H9 (cell line): Measurements from ENCODE around the gene XIRP1. TPM values are rescaled to one million over a fixed set of nuclear protein-coding genes. Genes with fewer than 3 reads are reported as not detected.

Experiments
- DNase-seq: peaks from one replicate; pipeline ENCODE4 v3.0.0-alpha.2; 2017
- H2AFZ ChIP-seq: one replicate; pipeline ENCODE4 v1.6.1; 2013; ENCODE audit warnings: mild to moderate bottlenecking, low read length, control low read depth, moderate library complexity
- H2AK5ac ChIP-seq: 2 replicates; pipeline ENCODE4 v1.6.1; 2013; ENCODE audit warnings: low read length, control low read depth, mixed read lengths; ENCODE audit not compliant: insufficient read length
- H2BK120ac ChIP-seq: one replicate; pipeline ENCODE4 v1.6.1; 2013; ENCODE audit warnings: low read depth, mild to moderate bottlenecking, low read length, control low read depth, inconsistent platforms; ENCODE audit not compliant: poor library complexity, severe bottlenecking
- H2BK12ac ChIP-seq: 2 replicates; pipeline ENCODE4 v1.6.1; 2013; ENCODE audit warnings: low read length, control low read depth, mixed read lengths, low read depth; ENCODE audit not compliant: insufficient read length
- H2BK15ac ChIP-seq: 2 replicates; pipeline ENCODE4 v1.6.1; 2013; ENCODE audit warnings: low read depth, low read length, control low read depth
- H2BK20ac ChIP-seq: one replicate; pipeline ENCODE4 v1.6.1; 2013; ENCODE audit warnings: low read depth, mild to moderate bottlenecking, low read length, control low read depth, inconsistent platforms; ENCODE audit not compliant: poor library complexity, severe bottlenecking
- H2BK5ac ChIP-seq: 2 replicates; pipeline ENCODE4 v1.6.1; 2013; ENCODE audit warnings: low read length, control low read depth, mixed read lengths; ENCODE audit not compliant: insufficient read length
- H3K14ac ChIP-seq: 2 replicates; pipeline ENCODE4 v1.6.1; 2013; ENCODE audit warnings: low read length, control low read depth; ENCODE audit not compliant: insufficient read depth
- H3K18ac ChIP-seq: 2 replicates; pipeline ENCODE4 v1.6.1; 2013; ENCODE audit warnings: low read depth, mild to moderate bottlenecking, mixed read lengths, low read length, control low read depth; ENCODE audit not compliant: insufficient read length
- H3K23ac ChIP-seq: 2 replicates; pipeline ENCODE4 v1.6.1; 2013; ENCODE audit warnings: low read length, control low read depth, mixed read lengths, low read depth; ENCODE audit not compliant: insufficient read length
- H3K23me2 ChIP-seq: 2 replicates; pipeline ENCODE4 v1.6.1; 2013; ENCODE audit warnings: low read depth, mild to moderate bottlenecking, mixed read lengths, low read length, control low read depth; ENCODE audit not compliant: insufficient read length, poor library complexity, severe bottlenecking
- H3K27ac ChIP-seq: 2 replicates; pipeline ENCODE4 v1.5.1; 2013; ENCODE audit warnings: low read length, control low read depth, mixed read lengths, low read depth; ENCODE audit not compliant: insufficient read length
- H3K27me3 ChIP-seq: 2 replicates; pipeline ENCODE4 v1.6.1; 2013; ENCODE audit warnings: low read length, control low read depth, inconsistent platforms; ENCODE audit not compliant: insufficient read depth
- H3K4ac ChIP-seq: 2 replicates; pipeline ENCODE4 v1.6.1; 2013; ENCODE audit warnings: low read depth, mild to moderate bottlenecking, control low read depth, inconsistent platforms, low read length, moderate library complexity
- H3K4me1 ChIP-seq: 2 replicates; pipeline ENCODE4 v1.6.1; 2013; ENCODE audit warnings: low read length, control low read depth, inconsistent platforms; ENCODE audit not compliant: insufficient read depth
- H3K4me2 ChIP-seq: 2 replicates; pipeline ENCODE4 v1.6.1; 2013; ENCODE audit warnings: low read length, control low read depth, mixed read lengths; ENCODE audit not compliant: insufficient read length, insufficient read depth
- H3K56ac ChIP-seq: 2 replicates; pipeline ENCODE4 v1.6.1; 2013; ENCODE audit warnings: low read depth, mild to moderate bottlenecking, mixed read lengths, low read length, control low read depth; ENCODE audit not compliant: insufficient read length
- H3K79me1 ChIP-seq: 2 replicates; pipeline ENCODE4 v1.6.1; 2013; ENCODE audit warnings: low read depth, mild to moderate bottlenecking, moderate library complexity, low read length, control low read depth, inconsistent platforms; ENCODE audit not compliant: insufficient read depth, poor library complexity, severe bottlenecking
- H3K79me2 ChIP-seq: 2 replicates; pipeline ENCODE4 v1.6.1; 2013; ENCODE audit warnings: low read length, control low read depth, inconsistent platforms; ENCODE audit not compliant: insufficient read depth
- H3K9ac ChIP-seq: 2 replicates; pipeline ENCODE4 v1.6.1; 2013; ENCODE audit warnings: low read length, control low read depth, mixed read lengths; ENCODE audit not compliant: insufficient read length; ENCODE audit errors: extremely low read depth
- H3K9me3 ChIP-seq: one replicate; pipeline ENCODE4 v1.6.1; 2013; ENCODE audit warnings: low read depth, low read length, inconsistent platforms; ENCODE audit not compliant: control insufficient read depth
- H3T11ph ChIP-seq: one replicate; pipeline ENCODE4 v1.6.1; 2013; ENCODE audit warnings: mild to moderate bottlenecking, low read length, control low read depth, inconsistent platforms
- H4K20me1 ChIP-seq: one replicate; pipeline ENCODE4 v1.6.1; 2013; ENCODE audit not compliant: control insufficient read depth, insufficient read length, insufficient read depth
- H4K5ac ChIP-seq: 2 replicates; pipeline ENCODE4 v1.6.1; 2013; ENCODE audit warnings: low read depth, mild to moderate bottlenecking, mixed read lengths, low read length, control low read depth; ENCODE audit not compliant: insufficient read length
- H4K8ac ChIP-seq: replicated peaks from 2 replicates; pipeline ENCODE4 v1.6.1; 2013; ENCODE audit warnings: low read length, control low read depth, mixed read lengths, low read depth; ENCODE audit not compliant: insufficient read length
- H4K91ac ChIP-seq: 2 replicates; pipeline ENCODE4 v1.6.1; 2013; ENCODE audit warnings: low read depth, mild to moderate bottlenecking, moderate library complexity, mixed read lengths, low read length, control low read depth; ENCODE audit not compliant: insufficient read length
- H3K27ac Mint-ChIP-seq, 3 experiments: 2 replicates in 2 of 3; 3 replicates in 1 of 3; pipeline ENCODE4 v1.8.0; 2020 to 2021; ENCODE audit warnings: mixed read lengths in 3 of 3, mild to moderate bottlenecking in 1 of 3, moderate library complexity in 1 of 3
- H3K27me3 Mint-ChIP-seq: 2 replicates; pipeline ENCODE4 v1.8.0; 2021; ENCODE audit warnings: low read depth, mild to moderate bottlenecking, moderate library complexity, mixed read lengths
- H3K36me3 Mint-ChIP-seq, 3 experiments: 2 replicates in 2 of 3; 3 replicates in 1 of 3; pipeline ENCODE4 v1.8.0; 2020 to 2021; ENCODE audit warnings: low read depth in 3 of 3, mixed read lengths in 3 of 3; ENCODE audit not compliant: insufficient read depth in 1 of 3
- H3K4me1 Mint-ChIP-seq, 2 experiments: 2 replicates each; pipeline ENCODE4 v1.8.0; 2020; ENCODE audit warnings: mixed read lengths in 2 of 2
- H3K4me3 Mint-ChIP-seq, 2 experiments: 2 replicates in 1 of 2; 3 replicates in 1 of 2; pipeline ENCODE4 v1.8.0; 2020 to 2021; ENCODE audit warnings: mild to moderate bottlenecking in 2 of 2, mixed read lengths in 2 of 2, moderate library complexity in 1 of 2
- H3K9me3 Mint-ChIP-seq, 2 experiments: 2 replicates in 1 of 2; 3 replicates in 1 of 2; pipeline ENCODE4 v1.8.0; 2020; ENCODE audit warnings: mild to moderate bottlenecking in 2 of 2, mixed read lengths in 2 of 2, moderate library complexity in 1 of 2
- CTCF ChIP-seq: fragments of 200-600 bp; sonication (generic); conservative IDR thresholded peaks from 3 replicates; pipeline ENCODE4 v1.8.0; 2021; ENCODE audit warnings: antibody characterized with exemption, mild to moderate bottlenecking
- WGBS: extraction: QIAGEN DNeasy Blood & Tissue Kit; methylation state at CpG from one replicate; pipeline ENCODE4 v1.1.7; 2013; ENCODE audit warnings: missing lambda C conversion rate, low lambda C conversion rate, mixed read lengths; ENCODE audit not compliant: insufficient read length; ENCODE audit errors: extremely low coverage; 5-methylcytosine and 5-hydroxymethylcytosine counted together
- total RNA-seq: library from RNA; stranded (reverse); gene quantifications from 2 replicates; pipeline ENCODE4 v1.2.1, GENCODE V29; 2021

The XIRP1 gene
- total RNA-seq, 1 experiment from 2014 or later = not detected

- H3K27ac ChIP-seq = no peak overlapping the region
- no peak for DNase-seq
- no peak overlapping the region for H2BK120ac ChIP-seq
- H4K5ac ChIP-seq = no peak overlapping the region
- peaks cover 5% of the 10 kb centered on the region; the same call in 1 of the 2 replicates for H3K79me2 ChIP-seq
- H3K9ac ChIP-seq = no peak overlapping the region
- no peak overlapping the region for H3K4me2 ChIP-seq
- no peaks in the 10 kb centered on the region for H3K79me1 ChIP-seq
- no peak overlapping the region for H3K23ac ChIP-seq
- H4K20me1 ChIP-seq = no peaks in the 10 kb centered on the region
- Mint-ChIP-seq H3K4me1 (peaks cover 60 to 67% of the 10 kb centered on the region in 2 experiments), H3K4me3 (0 out of 5 replicates have a peak overlapping the region, but pooled peaks of 1 of the 2 experiments have one; percentile 0), H3K27ac (peak overlapping the region in 2 of 3 experiments; percentile 20 to 30; a peak in 2 of 7 replicates), H3K27me3 (peaks cover 2% of the 10 kb centered on the region), H3K9me3 (no peaks in the 10 kb centered on the region; a peak in 2 of 5 replicates), H3K36me3 (peaks cover 9 to 32% (median 28%) of the 10 kb centered on the region in 3 experiments)
- H2BK5ac ChIP-seq = no peak overlapping the region
- H2BK15ac ChIP-seq = no peak overlapping the region
- no peak overlapping the region for H3K18ac ChIP-seq
- no peak overlapping the region for H3T11ph ChIP-seq
- no peak overlapping the region for H2AFZ ChIP-seq
- H2AK5ac ChIP-seq = no peak overlapping the region
- WGBS = no CpG with 5 or more reads among the region's 4 CpGs
- H3K4ac ChIP-seq = no peak overlapping the region
- peaks cover 22% of the 10 kb centered on the region; the same call in 1 of the 2 replicates for H3K4me1 ChIP-seq
- no peak overlapping the region for H2BK20ac ChIP-seq
- no peak overlapping the region for H4K91ac ChIP-seq
- H3K56ac ChIP-seq = no peak overlapping the region
- no peak overlapping the region for H3K14ac ChIP-seq
- no peak overlapping the region for H2BK12ac ChIP-seq
- no peak overlapping the region for H4K8ac ChIP-seq
- TF ChIP-seq CTCF = no peak
- H3K27me3 ChIP-seq = no peaks in the 10 kb centered on the region
- no peaks in the 10 kb centered on the region for H3K9me3 ChIP-seq
- H3K23me2 ChIP-seq = peaks cover 12% of the 10 kb centered on the region
Observed at GRCh38 chr3:39149059-39149455, 43.3 kb downstream of the XIRP1 start.
